Ramos (cell line): ENCODE measurements around the gene SYCP3.

Source experiments
- in situ Hi-C: fragments of 300-500 bp; cut with MboI; formaldehyde crosslinking; loops from one replicate; pipeline ENCODE4 v1.14.3; 2022; ENCODE audit warnings: low sequenced_read_pairs; ENCODE audit not compliant: unreplicated experiment

The SYCP3 gene

DNA sequence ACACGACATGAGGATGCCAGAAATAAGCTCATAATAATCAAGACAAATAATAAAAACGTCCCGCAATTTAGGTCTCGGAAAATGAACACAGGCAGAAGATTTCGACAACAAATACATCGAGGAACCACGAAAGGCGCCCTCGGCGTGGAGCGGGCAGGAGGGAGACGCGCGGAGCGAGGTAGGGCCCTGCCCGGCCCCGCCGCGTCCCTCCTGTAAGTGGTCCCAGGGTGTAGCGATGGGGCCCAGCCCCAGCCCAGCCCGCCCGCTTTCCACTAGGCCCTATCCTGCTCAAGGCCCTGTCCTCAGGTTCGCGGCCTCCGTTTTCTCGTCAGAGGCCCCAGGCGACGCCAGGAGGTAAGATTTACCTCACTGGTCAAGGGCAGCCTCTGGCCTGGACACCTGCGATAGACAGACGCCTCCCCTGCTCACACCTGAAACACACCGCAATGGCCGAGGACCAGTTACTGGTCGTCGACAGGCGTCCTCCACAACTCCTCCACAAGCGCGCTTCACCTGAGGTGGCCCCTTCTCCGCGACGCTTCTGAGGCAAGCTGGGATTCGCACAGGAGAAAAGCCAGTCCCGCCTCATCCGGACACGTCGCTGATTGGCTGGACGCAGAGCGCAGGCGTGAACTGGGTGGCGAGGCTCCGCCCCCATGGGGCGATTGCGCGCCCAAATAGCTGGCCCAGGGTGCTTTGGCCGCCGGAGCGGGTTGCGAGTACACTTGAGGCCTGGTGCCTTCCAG is at the start of gene SYCP3:
TSS of gene SYCP3 (minus strand) at position 543 of the 746 bp plus-strand sequence. CDS start 1,527 bp downstream, outside the sequence.
- in situ Hi-C loops: no loop called here

DNA sequence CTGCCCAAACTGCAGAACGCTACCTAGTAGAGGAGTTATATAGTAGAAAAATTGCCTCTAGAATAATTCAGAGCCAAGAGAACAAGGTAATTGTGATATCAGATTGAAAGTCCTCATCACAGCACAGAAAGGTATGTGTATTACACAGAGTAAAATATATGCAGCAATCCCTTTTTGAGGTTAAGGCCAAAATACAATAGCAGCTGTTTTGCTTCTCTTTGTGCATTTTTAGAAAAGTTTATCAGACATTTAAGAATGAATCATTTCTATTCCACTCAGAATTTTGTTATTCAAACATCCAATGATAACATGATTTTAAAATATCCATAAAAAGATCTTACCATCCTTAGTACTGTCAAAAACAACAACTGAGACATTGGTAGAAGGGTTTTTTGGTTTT is 46.4 kb upstream of the SYCP3 start:
- in situ Hi-C loops: no loop called here

DNA sequence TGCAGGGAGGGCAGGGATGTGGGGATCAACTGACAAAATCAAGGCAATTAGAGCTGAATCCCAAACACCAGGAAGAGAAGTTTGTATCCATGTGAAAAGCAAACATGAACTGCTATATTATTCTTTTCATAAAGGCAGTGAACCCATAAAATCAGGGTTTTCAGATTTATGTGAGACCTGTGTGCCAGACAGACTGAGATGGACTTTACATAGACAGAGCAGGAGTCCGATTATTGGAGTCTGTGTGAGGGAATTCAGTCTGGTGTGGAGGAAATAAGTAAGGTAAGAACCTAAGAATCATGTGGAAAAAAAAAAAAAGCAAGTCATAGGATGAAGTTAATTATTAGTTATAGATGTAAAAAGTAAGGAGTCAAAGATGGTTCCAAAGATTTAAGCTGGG is 45.1 kb upstream of the SYCP3 start:
- in situ Hi-C loops: no loop called here

DNA sequence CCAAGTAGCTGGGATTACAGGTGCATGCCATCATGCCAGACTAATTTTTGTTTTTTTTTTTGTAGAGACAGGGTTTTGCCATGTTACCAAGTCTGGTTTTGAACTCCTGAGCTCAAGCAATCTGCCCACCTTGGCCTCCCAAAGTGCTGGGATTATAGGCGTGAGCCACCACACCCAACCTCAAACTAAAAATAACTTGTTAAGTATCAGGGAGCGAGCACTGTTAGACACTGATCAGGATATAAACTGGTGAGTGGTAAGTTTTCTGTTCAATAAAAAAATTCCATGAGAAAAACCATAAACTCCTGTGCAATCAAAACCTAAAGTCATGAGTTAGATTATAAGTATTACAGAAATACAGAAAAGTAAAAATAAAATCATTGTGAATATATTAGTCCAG is 44.6 kb upstream of the SYCP3 start:
- in situ Hi-C loops: no loop called here

DNA sequence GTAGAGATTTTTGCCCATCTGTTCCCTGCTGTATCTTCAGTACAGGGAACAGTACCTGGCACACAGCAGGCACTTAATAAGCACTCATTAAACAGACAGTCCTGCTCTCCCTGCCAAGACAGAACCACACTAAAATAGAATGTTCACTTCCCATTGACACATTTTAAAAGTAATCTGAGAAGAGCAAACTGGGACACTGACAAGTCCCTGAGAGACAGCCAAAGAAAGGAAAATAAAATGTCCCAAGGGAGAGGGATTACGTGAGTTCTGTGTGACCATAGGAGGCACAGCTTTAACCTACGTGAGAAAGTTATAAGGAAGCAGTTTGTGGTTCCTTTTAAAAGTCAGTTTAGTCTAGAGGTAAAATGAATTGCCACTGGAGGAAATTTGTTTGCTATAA is 43.9 kb upstream of the SYCP3 start:
- in situ Hi-C loops: no loop called here

DNA sequence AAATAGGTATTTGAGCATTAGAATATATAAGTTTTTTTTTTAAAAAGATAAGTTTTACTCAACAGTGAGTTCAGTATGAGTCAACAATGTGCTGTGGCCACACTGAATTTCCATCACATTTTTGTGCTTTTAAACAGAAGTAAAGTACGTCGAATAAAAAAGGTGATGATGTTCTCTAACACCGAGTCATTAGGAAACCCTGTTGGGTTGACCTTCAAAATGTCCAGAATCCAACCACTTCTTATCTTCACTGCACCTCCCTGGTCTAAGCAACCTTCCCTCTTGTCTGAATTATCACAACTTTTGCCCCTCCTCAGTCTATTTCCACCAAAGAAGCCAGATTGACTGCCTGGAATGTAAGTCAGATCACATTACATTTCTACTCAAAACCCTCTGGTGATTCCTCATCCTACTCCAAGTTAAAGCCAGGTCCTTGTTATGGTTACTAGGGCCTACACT is 43.0 kb upstream of the SYCP3 start:
- in situ Hi-C loops: no loop called here

DNA sequence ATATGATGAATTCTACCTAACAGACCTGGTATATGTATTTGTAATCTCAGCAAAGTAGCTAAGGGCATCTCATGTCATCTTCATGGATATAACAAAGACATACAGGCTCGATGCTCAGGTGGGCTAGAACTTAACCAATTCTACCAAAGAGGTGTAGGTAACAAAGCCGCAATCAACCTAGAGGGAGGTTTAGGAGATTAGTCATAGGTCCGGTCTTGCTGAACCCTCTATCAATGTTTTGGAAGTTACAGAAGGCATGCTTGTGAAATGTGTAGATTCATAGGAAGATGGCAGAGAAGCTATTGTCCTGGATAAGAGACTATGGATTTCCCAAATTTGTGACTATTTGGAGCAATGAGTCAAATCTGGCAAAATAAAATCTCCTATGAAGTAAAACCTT is 42.6 kb upstream of the SYCP3 start:
- in situ Hi-C loops: no loop called here

DNA sequence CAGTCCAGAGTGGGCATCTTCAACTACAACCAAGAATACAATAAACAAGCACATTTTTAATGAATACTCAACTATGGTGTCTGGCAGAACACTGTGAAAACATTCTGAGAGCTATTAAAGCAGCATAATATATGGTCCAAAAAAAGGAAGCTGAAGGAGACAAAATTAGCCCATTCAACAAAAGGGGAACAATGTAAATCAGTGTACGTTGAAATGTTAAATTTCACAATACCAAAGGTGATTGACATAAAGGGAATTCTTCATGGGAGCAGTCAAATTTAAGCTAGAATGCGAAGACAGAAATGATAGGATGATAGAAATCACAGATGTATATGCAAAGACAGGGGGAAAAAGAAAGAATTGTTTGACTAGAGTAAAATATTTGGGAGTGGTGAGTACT is 41.3 kb upstream of the SYCP3 start:
- in situ Hi-C loops: no loop called here

DNA sequence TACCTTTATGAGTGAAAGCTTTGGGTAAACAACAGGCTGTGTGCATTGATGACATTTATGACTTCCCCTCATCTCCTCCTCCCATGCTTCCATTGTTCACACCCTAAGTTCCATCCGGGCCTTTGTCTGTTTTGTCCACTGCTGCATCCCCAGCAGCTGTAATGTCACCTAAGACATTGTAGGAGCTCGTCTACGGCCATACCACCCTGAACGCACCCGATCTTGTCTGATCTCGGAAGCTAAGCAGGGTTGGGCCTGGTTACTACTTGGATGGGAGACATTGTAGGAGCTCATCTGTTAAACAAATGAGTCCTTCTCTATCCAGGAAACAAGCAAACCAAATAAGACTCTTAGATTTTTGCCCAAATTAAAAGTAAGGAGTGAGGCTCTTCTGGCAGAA is 40.4 kb upstream of the SYCP3 start:
- in situ Hi-C loops: loop anchor here (5.0 kb wide), 1 partner anchor 53 kb away; the partner anchor contains the start of gene GNPTAB

DNA sequence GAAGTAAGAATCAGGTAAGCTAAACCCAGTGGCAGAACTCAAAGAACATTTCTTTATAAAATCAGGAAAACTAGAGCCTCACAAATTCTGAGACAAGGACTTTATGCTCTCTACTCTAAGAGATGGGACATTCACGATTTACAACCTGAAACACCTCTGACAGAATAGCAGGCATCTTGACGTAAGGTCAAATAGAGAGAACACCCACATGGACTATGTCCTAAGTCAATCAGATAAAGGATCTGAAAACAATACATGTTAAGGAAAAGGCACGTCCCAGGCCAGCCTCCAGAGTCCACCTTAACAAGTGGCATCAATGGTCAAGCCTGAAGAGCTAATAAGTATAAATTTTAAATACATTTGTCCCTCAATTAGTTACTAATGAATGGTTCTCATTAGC is 39.9 kb upstream of the SYCP3 start:
- in situ Hi-C loops: loop anchor here (5.0 kb wide), 1 partner anchor 53 kb away; the partner anchor contains the start of gene GNPTAB

DNA sequence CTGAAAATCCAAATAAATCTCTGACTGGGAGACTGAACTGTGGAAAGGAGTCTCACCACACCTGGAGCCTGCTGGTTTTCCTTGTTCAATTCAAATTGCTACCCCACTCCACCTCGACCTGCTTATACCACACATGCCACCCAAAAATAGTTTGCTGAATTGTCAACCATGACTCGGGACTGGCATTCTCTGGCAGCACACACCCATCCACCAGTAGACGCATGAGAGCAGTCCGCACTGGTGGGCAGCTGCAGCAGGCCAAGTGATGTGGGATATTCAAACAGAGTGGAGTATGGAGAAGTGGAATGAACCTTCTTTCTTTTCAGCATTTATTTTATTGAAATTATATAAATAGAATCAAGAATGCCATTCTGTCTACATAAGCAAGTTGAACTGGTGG is 38.7 kb upstream of the SYCP3 start:
- in situ Hi-C loops: loop anchor here (5.0 kb wide), 1 partner anchor 54 kb away; the partner anchor contains the start of gene GNPTAB

DNA sequence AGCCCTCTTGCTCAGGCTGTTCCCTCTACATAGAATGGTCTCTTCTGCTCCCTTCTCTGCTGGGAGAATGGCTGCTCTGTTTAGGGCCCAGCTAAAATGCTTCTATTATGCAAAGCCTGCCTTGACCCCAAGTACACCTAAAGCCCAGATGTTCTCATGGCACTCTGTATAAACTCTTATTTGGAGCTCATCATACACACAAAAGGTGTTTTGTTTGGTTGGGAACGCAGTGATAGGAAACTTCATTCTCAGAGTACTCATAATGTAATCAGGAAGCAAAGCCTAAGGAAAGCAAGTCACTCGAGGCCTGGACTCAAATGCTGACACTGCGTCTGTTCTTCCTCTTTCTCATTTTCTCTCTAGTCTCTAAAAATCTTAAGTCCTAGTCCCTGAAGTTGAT is 38.2 kb upstream of the SYCP3 start:
- in situ Hi-C loops: loop anchor here (5.0 kb wide), 1 partner anchor 55 kb away; the partner anchor contains the start of gene GNPTAB

DNA sequence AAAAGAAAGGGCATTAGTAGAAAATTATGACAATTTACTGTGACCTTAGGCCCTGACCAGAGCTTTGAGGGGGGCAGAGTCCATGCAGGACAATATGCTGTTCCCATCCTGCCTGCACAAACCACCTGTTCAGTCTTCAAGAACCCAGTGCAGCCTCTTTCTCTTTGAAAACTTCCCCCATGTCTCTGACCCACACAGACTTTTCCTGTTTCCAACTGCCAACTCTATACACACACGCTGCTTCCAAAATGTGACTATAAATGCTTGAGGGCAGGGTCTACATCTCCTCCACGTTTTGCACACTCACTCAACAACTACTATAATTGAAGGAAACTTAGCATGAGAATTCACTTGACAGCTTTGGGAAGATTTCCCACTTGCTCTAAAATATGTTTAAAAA is 36.6 kb upstream of the SYCP3 start:
- in situ Hi-C loops: loop anchor here (5.0 kb wide), 1 partner anchor 56 kb away; the partner anchor contains the start of gene GNPTAB

DNA sequence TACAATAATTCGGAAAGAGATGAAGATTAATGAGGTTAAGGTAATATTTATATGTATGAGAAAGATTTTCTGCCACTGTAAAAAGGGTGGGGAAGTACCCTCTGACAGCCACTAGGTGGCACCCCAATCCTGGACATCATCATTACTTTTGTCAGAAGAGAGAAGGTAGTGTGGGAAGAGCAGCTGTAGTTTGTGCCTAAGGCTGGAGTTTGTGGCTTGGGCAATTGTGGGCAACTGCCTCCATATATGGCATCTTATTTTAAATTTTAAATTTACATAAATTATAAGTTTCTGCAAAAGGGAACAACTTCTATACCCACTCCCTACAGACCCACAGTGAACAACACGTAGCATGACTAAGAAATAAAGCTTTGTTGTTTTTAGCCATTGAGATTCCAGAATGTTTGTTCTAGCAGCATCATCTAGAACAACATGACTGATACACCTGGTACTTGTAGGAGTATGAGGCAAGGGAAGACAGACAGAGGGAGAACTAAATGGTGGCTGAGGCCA is 34.4 kb upstream of the SYCP3 start:
- in situ Hi-C loops: loop anchor here (25.0 kb wide), 1 partner anchor 361 kb away; the partner anchor contains the start of gene ARL1

DNA sequence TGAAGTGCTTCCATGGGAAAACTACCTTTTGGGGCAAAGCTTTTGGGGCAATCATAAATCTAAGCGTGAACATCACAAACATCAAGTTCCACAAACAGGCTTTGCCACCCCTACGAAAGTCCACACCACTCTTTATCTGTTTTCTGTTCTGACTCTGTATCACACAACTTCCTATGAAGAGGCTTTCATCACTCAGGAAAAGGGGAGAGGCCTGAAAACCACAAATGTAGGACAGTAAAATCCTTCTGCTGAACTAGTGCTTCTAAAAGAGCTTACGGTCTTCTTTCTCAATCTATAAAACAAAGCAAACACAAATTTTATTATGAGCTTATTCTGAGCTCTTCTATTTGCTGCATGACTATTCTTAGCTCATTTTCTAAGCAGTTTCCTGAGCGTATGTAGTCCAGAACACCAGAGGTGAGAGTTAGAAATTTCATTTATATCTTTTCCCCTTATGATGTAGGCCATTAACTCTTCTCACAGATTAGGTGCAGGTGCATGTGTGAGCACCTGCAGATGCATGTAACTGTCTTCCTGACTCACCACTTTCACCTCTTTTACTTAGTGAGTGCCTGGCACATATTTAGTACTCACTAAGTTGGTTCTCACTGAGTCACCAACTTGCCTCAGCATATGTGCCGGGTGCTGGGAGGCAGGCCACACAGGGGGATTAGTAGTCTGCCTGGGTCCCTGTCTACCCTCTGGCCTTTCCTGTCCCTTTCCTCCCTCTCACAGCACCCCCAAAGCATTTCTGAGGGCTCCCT is 32.9 kb upstream of the SYCP3 start:
- in situ Hi-C loops: loop anchor here (25.0 kb wide), 1 partner anchor 360 kb away; the partner anchor contains the start of gene ARL1

DNA sequence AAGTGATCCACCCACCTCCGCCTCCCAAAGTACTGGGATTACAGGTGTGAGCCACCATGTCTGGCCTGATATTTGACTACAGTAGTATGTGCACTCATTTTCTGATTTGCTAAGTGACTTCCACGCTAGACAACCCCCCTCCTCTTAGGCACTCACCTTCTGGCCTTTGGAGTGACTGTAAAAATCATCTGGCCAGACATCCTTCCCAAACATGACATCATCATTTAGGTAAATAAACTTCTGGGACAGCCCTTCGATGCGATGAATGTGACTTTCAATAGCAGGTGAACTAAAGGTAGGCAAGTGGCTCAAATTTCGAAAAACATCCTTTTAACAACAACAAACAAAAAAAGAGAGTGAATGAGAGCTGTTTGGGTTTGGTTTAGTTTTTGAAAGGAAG is 30.6 kb upstream of the SYCP3 start:
- in situ Hi-C loops: loop anchor here (25.0 kb wide), 1 partner anchor 358 kb away; the partner anchor contains the start of gene ARL1

DNA sequence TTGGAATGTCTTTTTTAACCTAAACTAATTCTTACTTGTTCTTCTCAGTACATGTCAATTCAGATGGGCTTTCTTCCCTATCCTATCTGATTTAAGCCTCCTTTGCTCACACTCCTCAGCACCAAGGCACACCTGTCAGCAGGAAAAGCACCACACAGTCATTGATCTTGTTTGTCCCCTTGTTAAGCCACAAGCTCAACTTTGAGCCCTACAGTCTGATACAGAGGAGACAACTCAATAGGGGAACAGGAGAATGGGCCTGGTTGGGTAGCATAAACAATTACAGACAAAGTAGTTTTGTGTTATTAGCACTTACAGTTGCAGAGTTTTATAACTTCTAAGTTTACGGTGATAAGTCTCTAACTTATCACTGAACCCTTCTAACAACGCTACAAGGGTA is 29.5 kb upstream of the SYCP3 start:
- in situ Hi-C loops: loop anchor here (25.0 kb wide), 1 partner anchor 356 kb away; the partner anchor contains the start of gene ARL1

DNA sequence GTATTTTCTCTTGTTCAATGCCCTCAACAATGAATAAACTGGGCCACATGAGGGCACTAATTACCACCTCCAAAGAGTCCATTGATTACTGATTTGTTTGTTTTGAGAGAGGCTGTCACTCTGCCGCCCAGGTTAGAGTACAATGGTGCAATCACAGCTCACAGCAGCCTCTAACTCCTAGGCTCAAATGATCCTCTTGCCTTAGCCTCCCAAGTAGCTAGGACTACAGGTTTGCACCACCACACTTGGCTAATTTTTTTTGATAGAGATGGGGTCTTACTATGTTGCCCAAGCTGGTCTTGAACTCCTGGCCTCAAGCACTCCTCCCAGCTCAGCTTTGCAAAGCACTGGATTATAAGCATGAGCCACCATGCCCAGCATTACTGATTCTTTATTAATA is 28.3 kb upstream of the SYCP3 start:
- in situ Hi-C loops: loop anchor here (25.0 kb wide), 1 partner anchor 355 kb away; the partner anchor contains the start of gene ARL1

DNA sequence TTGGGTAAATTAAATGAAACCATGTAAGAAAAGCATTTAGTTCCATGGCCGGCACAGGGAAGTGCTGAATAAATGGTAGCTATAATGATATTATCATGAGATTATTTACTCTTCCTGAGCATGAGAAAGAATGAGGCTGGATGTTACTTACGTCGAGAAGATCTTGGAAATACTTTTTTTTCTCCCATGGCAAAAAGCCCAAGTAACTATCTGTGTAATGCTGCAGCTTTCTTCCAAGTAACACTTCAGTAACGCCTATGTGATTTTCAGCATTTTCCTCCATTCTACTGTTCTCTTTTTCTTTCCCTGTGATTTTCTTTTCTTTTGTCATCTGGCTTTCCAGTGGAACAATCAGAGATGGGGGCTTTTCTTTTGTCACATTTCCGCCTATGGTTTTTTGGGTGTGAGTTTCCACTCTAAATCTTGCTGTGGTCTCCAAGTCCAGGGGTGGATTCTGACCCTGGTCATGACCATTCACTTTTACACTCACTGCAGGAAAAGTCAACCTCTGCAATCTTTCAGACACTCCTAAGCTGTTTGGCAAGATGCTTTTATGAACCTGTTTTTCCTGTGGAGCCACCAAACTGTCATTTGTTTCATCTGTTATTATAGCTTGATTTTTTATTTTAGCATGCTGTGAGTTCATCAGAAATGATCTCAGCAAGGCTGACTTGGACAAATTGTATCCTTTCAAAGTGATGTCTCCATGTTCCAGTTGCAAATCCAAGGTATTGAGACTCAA is 25.0 kb upstream of the SYCP3 start:
- in situ Hi-C loops: loop anchor here (25.0 kb wide), 1 partner anchor 352 kb away; the partner anchor contains the start of gene ARL1
